Mammary epithelial cell (primary cell): ENCODE data around the gene ATP5F1A.

Source experiments
- EZH2 ChIP-seq: IDR thresholded peaks from 2 replicates; pipeline ENCODE4 v1.6.1; 2012; ENCODE audit warnings: low read length, inconsistent platforms, borderline replicate concordance
- TF ChIP-seq, protein P1 (sequence below), 2 donors: IDR thresholded peaks in 1 of 2; conservative IDR thresholded peaks in 1 of 2; 2 replicates each; pipeline ENCODE4 v1.5.1; 2011 to 2012; ENCODE audit warnings: inconsistent platforms in 2 of 2, low read length in 2 of 2, mild to moderate bottlenecking in 2 of 2, control low read depth in 1 of 2, low read depth in 1 of 2; ENCODE audit not compliant: insufficient read depth in 1 of 2; ENCODE audit errors: extremely low read depth in 1 of 2

DNA sequence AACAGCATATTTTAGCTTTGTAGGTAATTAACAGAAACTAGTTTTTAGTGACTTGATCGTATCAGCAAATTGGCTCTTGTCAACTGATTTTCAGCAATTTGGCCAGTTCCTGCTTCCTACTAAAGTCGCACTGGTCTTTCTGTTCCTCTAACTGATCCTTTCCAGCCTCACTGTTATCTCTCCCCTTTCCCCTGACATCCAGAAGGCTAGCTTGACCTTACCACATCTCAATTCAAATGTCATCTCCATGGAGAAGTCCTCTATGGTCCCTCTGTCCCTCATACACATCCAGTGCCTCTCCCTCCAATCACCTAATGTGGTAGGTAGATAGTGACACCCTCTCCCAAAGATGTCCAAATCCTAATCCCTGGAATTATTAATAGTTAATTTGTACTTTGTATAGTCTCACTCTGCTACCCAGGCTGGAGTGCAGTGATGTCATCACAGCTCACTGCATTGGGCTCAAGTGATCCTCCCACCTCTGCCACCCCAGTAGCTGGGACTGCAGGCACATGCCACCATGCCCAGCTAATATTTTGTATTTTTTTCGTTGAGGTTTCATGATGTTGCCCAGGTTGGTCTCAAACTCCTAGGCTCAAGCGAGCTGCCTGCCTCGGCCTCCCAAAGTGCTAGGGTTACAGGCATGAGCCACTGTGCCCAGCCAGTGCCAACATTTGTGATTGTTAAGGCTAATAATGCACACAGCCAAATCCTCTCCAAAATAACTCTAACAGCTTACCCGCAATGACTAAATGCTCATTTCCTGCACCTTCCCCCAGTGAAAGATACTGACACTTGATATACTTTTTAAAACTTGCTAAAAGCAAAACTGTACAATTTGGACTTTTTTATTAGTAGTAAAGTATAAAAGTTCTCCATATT lies 42.9 kb downstream of the ATP5F1A start:
- no peak for TF ChIP-seq EZH2
- TF ChIP-seq, protein P1, sequence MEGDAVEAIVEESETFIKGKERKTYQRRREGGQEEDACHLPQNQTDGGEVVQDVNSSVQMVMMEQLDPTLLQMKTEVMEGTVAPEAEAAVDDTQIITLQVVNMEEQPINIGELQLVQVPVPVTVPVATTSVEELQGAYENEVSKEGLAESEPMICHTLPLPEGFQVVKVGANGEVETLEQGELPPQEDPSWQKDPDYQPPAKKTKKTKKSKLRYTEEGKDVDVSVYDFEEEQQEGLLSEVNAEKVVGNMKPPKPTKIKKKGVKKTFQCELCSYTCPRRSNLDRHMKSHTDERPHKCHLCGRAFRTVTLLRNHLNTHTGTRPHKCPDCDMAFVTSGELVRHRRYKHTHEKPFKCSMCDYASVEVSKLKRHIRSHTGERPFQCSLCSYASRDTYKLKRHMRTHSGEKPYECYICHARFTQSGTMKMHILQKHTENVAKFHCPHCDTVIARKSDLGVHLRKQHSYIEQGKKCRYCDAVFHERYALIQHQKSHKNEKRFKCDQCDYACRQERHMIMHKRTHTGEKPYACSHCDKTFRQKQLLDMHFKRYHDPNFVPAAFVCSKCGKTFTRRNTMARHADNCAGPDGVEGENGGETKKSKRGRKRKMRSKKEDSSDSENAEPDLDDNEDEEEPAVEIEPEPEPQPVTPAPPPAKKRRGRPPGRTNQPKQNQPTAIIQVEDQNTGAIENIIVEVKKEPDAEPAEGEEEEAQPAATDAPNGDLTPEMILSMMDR (conservative IDR thresholded peaks at IDR 0.05 in 1 of 2, IDR thresholded peaks at IDR 0.05 in 1 of 2; ENCODE audit: extremely low read depth in 1 of 2, insufficient read depth in 1 of 2, low read depth in 1 of 2, low read length in 2 of 2), result no peak
